Non-pigmented ciliary epithelial cell (primary cell): ENCODE data around the gene RUFY1.
"Not testable (repeated sequence)": the region's sequence is repeated elsewhere in the genome, so short reads cannot be mapped to it uniquely, and the experiment has no call there.

ENCODE experiments used
- DNase-seq: peaks from one replicate; pipeline ENCODE4 v3.0.0-alpha.2; 2010; ENCODE audit warnings: low read depth

The RUFY1 gene

DNA sequence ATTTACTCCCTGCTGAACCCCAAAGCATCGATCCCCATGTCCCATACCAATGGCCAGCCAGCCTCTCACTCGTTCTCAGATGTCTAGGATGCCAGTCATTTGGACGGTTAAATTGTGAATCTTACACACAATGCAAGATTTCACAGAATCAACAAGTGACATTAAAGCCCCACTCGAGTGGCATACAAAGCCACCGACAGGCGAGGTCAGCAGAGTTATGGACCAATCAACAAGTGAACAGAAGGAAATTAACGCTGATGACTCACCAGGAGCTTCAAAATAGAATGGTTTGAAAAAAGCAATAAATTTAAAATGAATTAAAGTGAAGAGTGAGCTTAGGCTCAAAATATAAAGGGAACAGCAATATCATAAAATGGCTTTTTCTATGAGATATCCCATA, 8.2 kb upstream of the RUFY1 start:
- no peak for DNase-seq

DNA sequence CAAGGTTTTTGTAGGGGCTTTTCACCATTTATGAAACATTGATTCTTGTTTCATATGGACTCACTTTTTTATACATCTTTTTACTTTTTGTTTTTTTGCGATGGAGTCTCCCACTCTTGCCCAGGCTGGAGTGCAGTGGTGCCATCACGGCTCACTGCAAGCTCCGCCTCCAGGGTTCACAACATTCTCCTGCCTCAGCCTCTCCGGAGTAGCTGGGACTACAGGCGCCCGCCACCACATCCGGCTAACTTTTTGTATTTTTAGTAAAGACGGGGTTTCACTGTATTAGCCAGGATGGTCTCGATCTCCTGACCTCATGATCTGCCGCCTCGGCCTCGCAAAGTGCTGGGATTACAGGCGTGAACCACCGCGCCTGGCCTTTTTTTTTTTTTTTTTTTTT, 7.1 kb upstream of the RUFY1 start:
- DNase-seq = not testable (repeated sequence)

DNA sequence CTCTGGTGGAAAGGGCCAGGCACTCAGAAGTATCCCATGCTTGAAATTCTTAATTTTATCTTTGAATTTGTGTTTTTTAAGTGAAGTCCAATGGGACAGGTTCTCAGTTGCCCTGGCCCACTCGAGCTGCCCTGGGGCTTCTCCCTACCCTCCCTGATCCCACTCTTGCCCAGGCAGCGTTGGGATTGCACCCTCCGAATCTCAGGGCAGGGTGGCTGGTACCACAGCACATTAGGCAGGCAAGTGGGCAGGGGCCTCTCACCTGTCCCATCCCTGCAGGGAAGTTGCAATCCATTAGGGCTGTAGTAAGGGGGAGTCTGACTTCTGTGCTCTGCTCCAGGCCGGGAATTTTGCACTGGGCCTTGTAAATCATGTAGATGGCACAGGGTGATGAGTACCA, 2.7 kb downstream of the RUFY1 start:
- DNase-seq = no peak

DNA sequence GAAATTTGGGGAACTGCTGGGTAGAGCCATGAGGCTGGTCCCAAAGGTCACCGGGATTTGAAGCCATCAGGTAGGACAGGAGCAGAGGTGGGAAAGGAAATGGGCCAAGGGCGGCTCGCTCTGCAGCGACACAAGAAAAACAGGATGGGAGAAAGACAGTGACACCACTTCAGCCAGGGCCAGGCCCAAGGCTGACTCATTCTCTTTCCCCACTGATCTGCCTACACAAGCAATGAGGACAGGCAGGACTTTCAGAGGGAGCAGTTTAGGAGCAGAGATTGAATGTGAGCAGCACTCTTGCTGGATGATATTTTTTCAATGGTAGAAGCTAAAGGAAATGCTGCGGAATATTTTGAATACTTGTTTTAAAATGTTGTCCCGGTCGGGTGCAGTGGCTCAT, 3.5 kb downstream of the RUFY1 start:
- peak; percentile 59 for DNase-seq

DNA sequence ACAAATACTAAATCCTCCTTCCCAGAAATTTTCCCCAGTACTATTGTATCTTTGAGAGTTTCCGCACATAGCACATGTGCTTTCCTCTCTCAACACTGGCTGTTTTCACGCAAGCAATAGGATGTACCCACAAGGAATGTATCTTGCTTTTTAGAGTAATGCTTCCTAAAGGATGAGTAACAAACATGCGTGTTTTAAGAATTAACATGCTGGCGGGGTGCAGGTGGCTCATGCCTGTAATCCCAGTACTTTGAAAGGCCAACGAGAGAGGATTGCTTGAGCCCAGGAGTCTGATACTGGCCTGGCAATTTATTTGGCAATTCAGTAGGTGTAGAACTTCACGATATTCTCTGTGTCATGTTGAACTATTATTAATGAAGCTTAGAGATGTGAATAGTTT, 4.6 kb downstream of the RUFY1 start:
- DNase-seq = no peak

GRCh38 chr5:179558261-179558799, 8.0 kb downstream of the RUFY1 start:
- not testable (repeated sequence) for DNase-seq

DNA sequence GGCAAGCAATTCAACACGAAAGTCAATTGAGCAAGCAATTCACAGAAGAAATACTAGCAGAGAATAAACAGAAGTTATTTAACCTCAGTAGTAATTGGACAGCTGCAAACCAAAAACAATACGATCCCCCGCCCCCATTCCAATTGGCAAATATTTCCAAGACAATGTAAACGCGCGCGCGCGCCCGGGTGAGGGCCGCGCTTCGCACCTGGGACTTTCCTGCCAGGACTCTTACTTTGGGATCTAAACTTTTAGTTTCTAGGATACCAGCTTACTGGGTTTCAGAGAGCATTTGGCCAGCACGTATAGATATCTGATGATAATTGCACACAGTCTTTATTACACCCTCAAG, 8.6 kb downstream of the RUFY1 start:
- DNase-seq = no peak

DNA sequence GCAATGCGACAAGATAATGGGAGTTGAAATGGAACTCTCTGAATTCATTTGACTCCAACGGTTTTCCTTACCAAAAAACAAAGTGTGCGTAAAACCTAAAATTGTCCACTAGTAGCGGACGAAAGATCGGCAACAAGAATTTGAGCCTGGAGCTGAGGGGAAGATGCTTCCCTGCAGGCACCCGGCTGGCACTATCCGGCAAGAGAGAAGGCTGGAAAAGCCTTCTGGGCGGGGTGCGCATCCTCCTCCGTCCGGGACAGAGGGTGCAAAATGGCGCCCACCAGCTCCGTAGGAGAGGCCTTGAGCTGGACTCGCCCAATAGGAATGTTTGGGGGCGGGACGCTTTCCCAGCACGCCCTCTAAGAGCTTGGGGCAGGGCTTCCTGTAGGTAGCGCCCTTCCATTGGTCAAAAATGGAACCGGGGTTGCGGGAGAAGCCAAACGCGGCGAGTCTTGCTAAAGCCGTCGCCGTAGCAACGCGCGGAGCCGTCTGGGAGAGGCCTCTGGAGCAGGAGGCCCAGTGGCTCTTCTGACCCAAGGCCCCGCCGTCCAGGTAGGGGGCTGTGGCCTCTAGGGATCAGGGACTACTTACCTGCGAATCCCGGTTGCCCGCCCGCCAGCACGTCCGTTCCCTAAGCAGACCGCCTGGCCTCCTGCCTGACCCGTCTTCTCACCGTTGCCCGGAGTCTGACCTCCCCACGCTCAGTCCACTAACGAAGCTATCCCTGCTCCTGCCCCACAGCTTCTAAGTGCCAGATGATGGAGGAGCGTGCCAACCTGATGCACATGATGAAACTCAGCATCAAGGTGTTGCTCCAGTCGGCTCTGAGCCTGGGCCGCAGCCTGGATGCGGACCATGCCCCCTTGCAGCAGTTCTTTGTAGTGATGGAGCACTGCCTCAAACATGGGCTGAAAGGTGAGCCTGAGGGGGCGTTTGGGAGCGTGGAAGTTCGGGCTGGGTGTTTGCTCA, 9.2 kb downstream of the RUFY1 start:
- DNase-seq = peak; percentile 97

DNA sequence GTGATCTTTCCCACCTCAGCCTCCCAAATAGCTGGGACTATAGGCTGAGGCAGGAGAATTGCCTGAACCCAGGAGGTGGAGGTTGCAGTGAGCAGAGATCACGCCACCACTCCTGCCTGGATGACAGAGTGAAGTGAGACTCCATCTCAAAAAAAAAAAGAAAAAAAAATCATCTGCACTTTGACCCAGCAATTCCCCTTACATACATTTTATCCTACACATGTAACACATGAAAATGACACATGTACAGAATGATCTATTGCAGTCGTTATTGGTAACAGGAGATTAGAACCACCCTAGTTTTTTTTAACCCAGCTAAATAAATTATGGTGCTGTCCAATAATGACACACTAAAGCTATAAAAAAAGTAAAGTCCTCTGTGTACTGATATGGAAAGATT, 14.2 kb downstream of the RUFY1 start:
- no peak for DNase-seq

- no peak for DNase-seq
Observed at GRCh38 chr5:179568721-179569120, 18.4 kb downstream of the RUFY1 start.

GRCh38 chr5:179572386-179572785, 22.0 kb downstream of the RUFY1 start:
- no peak for DNase-seq

GRCh38 chr5:179577286-179577960, 27.1 kb downstream of the RUFY1 start:
- DNase-seq = no peak

GRCh38 chr5:179585941-179586401, 35.6 kb downstream of the RUFY1 start:
- DNase-seq = no peak

DNA sequence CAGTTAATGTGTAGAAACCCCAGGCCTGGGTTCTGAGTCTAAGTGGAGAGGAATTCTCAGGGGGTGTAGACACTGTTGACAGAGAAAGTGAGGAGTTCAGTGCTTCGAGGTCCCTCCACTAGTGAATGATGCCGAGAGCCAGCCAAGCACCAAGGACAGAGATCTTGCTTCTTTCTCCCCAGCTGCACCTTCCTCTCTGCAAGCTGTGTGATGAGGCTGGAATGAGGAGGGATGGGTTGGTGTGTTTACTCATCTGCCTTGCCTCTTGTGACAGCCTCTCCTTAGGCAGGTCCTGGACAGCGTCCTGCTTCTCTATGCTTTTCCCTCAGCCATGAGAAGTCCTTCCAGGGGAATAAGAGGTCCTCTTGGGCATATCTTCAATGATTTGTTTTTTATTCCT, 37.8 kb downstream of the RUFY1 start:
- no peak for DNase-seq

GRCh38 chr5:179595916-179596315, 45.6 kb downstream of the RUFY1 start:
- DNase-seq = peak; percentile 45

GRCh38 chr5:179596421-179596820, 46.1 kb downstream of the RUFY1 start:
- DNase-seq = no peak

GRCh38 chr5:179599100-179599499, 48.7 kb downstream of the RUFY1 start:
- no peak for DNase-seq

DNA sequence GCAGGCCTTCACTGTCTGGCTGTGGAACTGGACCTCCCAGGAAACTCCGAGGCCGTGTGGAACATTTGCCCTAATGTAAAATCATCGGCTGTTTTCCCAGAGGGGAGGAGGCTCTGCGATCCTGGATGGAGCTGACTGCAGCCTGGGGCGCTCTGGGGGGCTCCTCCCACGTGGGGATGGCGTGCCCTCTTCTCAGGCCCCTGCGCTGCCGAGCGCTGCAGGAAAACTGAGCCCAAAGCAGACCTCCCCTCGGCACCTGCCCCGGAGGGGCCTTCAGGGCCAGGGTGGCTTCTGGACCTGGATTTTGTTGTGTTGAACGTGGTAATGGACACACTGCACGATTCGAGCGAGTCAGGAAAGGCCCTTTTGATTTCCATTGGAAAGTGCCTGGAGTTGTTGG, 49.2 kb downstream of the RUFY1 start:
- DNase-seq = no peak

GRCh38 chr5:179599973-179600372, 49.6 kb downstream of the RUFY1 start:
- DNase-seq = no peak

- no peak for DNase-seq
Observed at GRCh38 chr5:179601871-179602625, 51.7 kb downstream of the RUFY1 start.

- no peak for DNase-seq
Observed at GRCh38 chr5:179603308-179603707, 53.0 kb downstream of the RUFY1 start.
